K562 (cell line): ENCODE measurements around the gene ASB13. TPM values are rescaled to one million over a fixed set of nuclear protein-coding genes. Genes with fewer than 3 reads are reported as not detected.

Source experiments
- ATAC-seq: fragments of 200-7000 bp; cut with Tn5 transposase; 3 replicates; pipeline ENCODE4 v1.9.1; 2020; ENCODE audit warnings: moderate library complexity
- BruUV-seq: library from RNA; stranded (reverse); fragments of 400-500 nt; replicated peaks from 2 replicates; lab custom pipeline; 2021; lab: Mats Ljungman, UMichigan
- CTCF ChIA-PET: fragments of 300-600 bp; formaldehyde crosslinking; extraction: SDS; loops from one replicate; lab custom pipeline; 2021; ENCODE audit warnings: low intra/inter-chr PET ratio; lab: Yijun Ruan, JAX
- POLR2A ChIA-PET: fragments of 300-600, 350-650 bp; sonication (Branson Sonifier 250); formaldehyde crosslinking; extraction: SDS; loops from one replicate; lab custom pipeline; 2021; ENCODE audit warnings: antibody characterized with exemption, inconsistent platforms; lab: Yijun Ruan, JAX
- DNase-seq, 4 experiments: peaks; one replicate each; pipeline versions ENCODE4 v3.0.0 to v3.0.0-alpha.2; 2011 to 2018; ENCODE audit warnings: low spot score in 3 of 4, mixed read lengths in 3 of 4; ENCODE audit errors: extremely low read depth in 1 of 4
- FAIRE-seq: peaks from 2 replicates; lab custom pipeline; 2011; peaks lifted over from hg19 to GRCh38; lab: Jason Lieb, UNC
- H2AFZ ChIP-seq: 2 replicates; pipeline ENCODE4 v1.6.0; 2011; ENCODE audit warnings: low read depth, low read length, control low read depth, inconsistent platforms
- H3K27ac ChIP-seq: fragments of 200-600 bp; 3 replicates; pipeline ENCODE4 v1.8.0; 2011; ENCODE audit warnings: low read depth, mild to moderate bottlenecking, control low read depth, inconsistent platforms, low read length, moderate library complexity, mixed read lengths; ENCODE audit errors: extremely low read depth
- H3K27me3 ChIP-seq, 2 experiments: fragments of 300-600 bp in 1 of 2; 2 replicates in 1 of 2; 3 replicates in 1 of 2; pipeline versions ENCODE4 v1.6.0 to v1.8.0; 2011; ENCODE audit warnings: inconsistent platforms in 2 of 2, low read length in 2 of 2, mild to moderate bottlenecking in 1 of 2, mixed read lengths in 1 of 2, moderate library complexity in 1 of 2; ENCODE audit not compliant: control insufficient read depth in 2 of 2, insufficient read depth in 2 of 2
- H3K36me3 ChIP-seq: fragments of 300-600 bp; 3 replicates; pipeline ENCODE4 v1.8.0; 2011; ENCODE audit warnings: mild to moderate bottlenecking, low read length, inconsistent platforms; ENCODE audit not compliant: control insufficient read depth, insufficient read depth
- H3K4me1 ChIP-seq, 2 experiments: fragments of 200-600 bp in 1 of 2; replicated peaks in 1 of 2; 2 replicates in 1 of 2; 3 replicates in 1 of 2; pipeline versions ENCODE4 v1.5.1 to v1.8.0; 2011; ENCODE audit warnings: inconsistent platforms in 2 of 2, low read length in 2 of 2, mild to moderate bottlenecking in 1 of 2, mixed read lengths in 1 of 2, moderate library complexity in 1 of 2; ENCODE audit not compliant: control insufficient read depth in 2 of 2, insufficient read depth in 2 of 2
- H3K4me2 ChIP-seq: 2 replicates; pipeline ENCODE4 v1.6.1; 2011; ENCODE audit warnings: low read length, control low read depth, inconsistent platforms, mixed read lengths; ENCODE audit not compliant: insufficient read depth
- H3K4me3 ChIP-seq: fragments of 200-600 bp; sonication (generic), shearing (Covaris generic); 2 replicates; pipeline ENCODE4 v1.5.1; 2016; ENCODE audit warnings: control low read depth, inconsistent platforms
- H3K79me2 ChIP-seq: fragments of 200-600 bp; 3 replicates; pipeline ENCODE4 v1.8.0; 2011; ENCODE audit warnings: low read length, inconsistent platforms; ENCODE audit not compliant: control insufficient read depth, insufficient read depth
- H3K9ac ChIP-seq, 2 experiments: 2 replicates each; pipeline versions ENCODE4 v1.6.0 to v1.6.1; 2011; ENCODE audit warnings: low read depth in 2 of 2, low read length in 2 of 2, control low read depth in 1 of 2, inconsistent platforms in 1 of 2, mild to moderate bottlenecking in 1 of 2, mixed read lengths in 1 of 2; ENCODE audit not compliant: insufficient read depth in 1 of 2
- H3K9me1 ChIP-seq: one replicate; pipeline ENCODE4 v1.6.0; 2011; ENCODE audit warnings: inconsistent platforms, mild to moderate bottlenecking, low read length, moderate library complexity; ENCODE audit not compliant: control insufficient read depth, insufficient read depth
- H3K9me3 ChIP-seq: replicated peaks from 2 replicates; pipeline ENCODE4 v1.5.1; 2011; ENCODE audit warnings: low read depth, low read length, inconsistent platforms; ENCODE audit not compliant: control insufficient read depth, insufficient read depth
- H4K20me1 ChIP-seq: replicated peaks from 2 replicates; pipeline ENCODE4 v1.6.1; 2011; ENCODE audit warnings: low read length, inconsistent platforms, mixed read lengths; ENCODE audit not compliant: control insufficient read depth, insufficient read depth
- ARID1B ChIP-seq: fragments of 450-650 bp; IDR thresholded peaks from 2 replicates; pipeline ENCODE4 v1.6.1; 2016; ENCODE audit warnings: antibody characterized with exemption, mild to moderate bottlenecking, inconsistent platforms
- ATF1 ChIP-seq, 2 experiments: fragments of 450-650 bp in 1 of 2; IDR thresholded peaks; 2 replicates each; pipeline ENCODE4 v1.6.1; 2016; ENCODE audit warnings: missing compliant biosample characterization in 1 of 2, missing genetic modification characterization in 1 of 2
- CTBP1 ChIP-seq: fragments of 450-650 bp; IDR thresholded peaks from 2 replicates; pipeline ENCODE4 v1.6.1; 2016; ENCODE audit warnings: borderline replicate concordance
- FOXA3 ChIP-seq, 2 experiments: fragments of 450-650 bp in 1 of 2; sonication (generic) in 1 of 2; formaldehyde crosslinking; IDR thresholded peaks in 1 of 2; conservative IDR thresholded peaks in 1 of 2; 2 replicates each; pipeline versions ENCODE4 v1.4.0 to v1.8.0; 2020 to 2022; ENCODE audit warnings: mild to moderate bottlenecking in 2 of 2, missing genetic modification reagents in 1 of 2
- LEF1 ChIP-seq: fragments of 450-650 bp; IDR thresholded peaks from 2 replicates; pipeline ENCODE4 v1.6.1; 2016; ENCODE audit warnings: mild to moderate bottlenecking
- MEF2D ChIP-seq: conservative IDR thresholded peaks from 2 replicates; pipeline ENCODE4 v1.6.1; 2016; ENCODE audit warnings: low read depth, missing genetic modification characterization, missing compliant biosample characterization
- MYC ChIP-seq, 2 experiments: fragments of 250-450 bp in 1 of 2; sonication (Bioruptor Pico) in 1 of 2; IDR thresholded peaks; 2 replicates each; pipeline versions ENCODE4 v1.5.1 to v1.6.1; 2012 to 2021; ENCODE audit warnings: low read depth in 2 of 2, borderline replicate concordance in 1 of 2, improper control_type of control experiment in 1 of 2, low read length in 1 of 2, mild to moderate bottlenecking in 1 of 2, moderate library complexity in 1 of 2
- NBN ChIP-seq: fragments of 450-650 bp; IDR thresholded peaks from 2 replicates; pipeline ENCODE4 v1.6.1; 2016; ENCODE audit warnings: low read depth, mild to moderate bottlenecking
- NELFE ChIP-seq: IDR thresholded peaks from 2 replicates; pipeline ENCODE4 v1.6.1; 2011; ENCODE audit warnings: mild to moderate bottlenecking; ENCODE audit not compliant: insufficient read depth, insufficient read length
- RB1 ChIP-seq: fragments of 450-650 bp; IDR thresholded peaks from 2 replicates; pipeline ENCODE4 v1.6.1; 2017; ENCODE audit warnings: low read depth, mild to moderate bottlenecking
- RCOR1 ChIP-seq, 2 experiments: IDR thresholded peaks; 2 replicates each; pipeline ENCODE4 v1.6.1; 2012; ENCODE audit warnings: low read depth in 2 of 2, low read length in 2 of 2, borderline replicate concordance in 1 of 2, improper control_type of control experiment in 1 of 2
- XRCC4 ChIP-seq: IDR thresholded peaks from one replicate; pipeline ENCODE4 v1.6.1; 2011; ENCODE audit not compliant: insufficient read depth, insufficient read length; ENCODE audit errors: extremely low read depth
- ZNF274 ChIP-seq: IDR thresholded peaks from 2 replicates; pipeline ENCODE4 v1.6.1; 2011; ENCODE audit warnings: low read depth, mild to moderate bottlenecking, low read length, moderate library complexity, borderline replicate concordance
- ZNF507 ChIP-seq: conservative IDR thresholded peaks from 2 replicates; pipeline ENCODE4 v1.6.1; 2017; ENCODE audit warnings: missing genetic modification characterization, missing compliant biosample characterization
- ZNF699 ChIP-seq: fragments of 250-450 bp; sonication (Bioruptor Pico); IDR thresholded peaks from 2 replicates; pipeline ENCODE4 v1.8.0; 2021; ENCODE audit warnings: mild to moderate bottlenecking, moderate library complexity; ENCODE audit not compliant: insufficient replicate concordance
- whole genome bisulfite sequencing: fragments of 100-300 bp; shearing (Covaris generic); methylation state at CpG from one replicate; pipeline ENCODE4 v1.1.6; 2016; ENCODE audit warnings: low coverage, mixed read lengths; ENCODE audit not compliant: insufficient coverage; ENCODE audit errors: missing lambda C conversion rate; 5-methylcytosine and 5-hydroxymethylcytosine counted together
- in situ Hi-C: fragments of 300-500 bp; cut with MboI; formaldehyde crosslinking; loops from 4 replicates; pipeline ENCODE4 v1.15.0; 2018; ENCODE audit warnings: inconsistent platforms, mixed read lengths
- intact Hi-C: fragments of 100-400 bp; cut with micrococcal nuclease; formaldehyde crosslinking; loops from 2 replicates; pipeline ENCODE4 v1.14.2; 2022
- polyA plus RNA-seq, 8 experiments: library from polyadenylated mRNA; depleted of rRNA in 4 of 8; stranded (reverse) in 5 of 8; unstranded in 3 of 8; fragments of >200 nt; fragmentation: Nextera tagmentation in 2 of 8; fragmentation: Illumina TruSeq in 1 of 8; extraction: Ambion mirVana in 2 of 8; extraction: Trizol in 1 of 8; gene quantifications; 2 replicates each; pipeline versions ENCODE4 v1.2.1 to v1.2.3, GENCODE V29; 2011 to 2014; ENCODE audit warnings: inconsistent platforms in 1 of 8, missing spikeins in 1 of 8
- total RNA-seq, 7 experiments: library from RNA; depleted of rRNA in 6 of 7; stranded (reverse); fragments of >200 nt in 6 of 7; fragmentation: Illumina TruSeq in 2 of 7; extraction: Trizol in 2 of 7; gene quantifications; 2 replicates each; pipeline versions ENCODE4 v1.2.1 to v1.2.3, GENCODE V29; 2011 to 2021; ENCODE audit warnings: low replicate concordance in 1 of 7

ASB13 gene
- total and polyA plus RNA-seq, 9 of the 15 experiments (the other 6 are each of a cell fraction or from before 2014, with no cell fraction given) = 5.2 to 28.8 (median 16.9) TPM

- DNase-seq (no peak), FAIRE-seq (no peak), ATAC-seq (no peak)
- ChIA-PET POLR2A (interaction anchor here (1.1 to 2.1 kb wide), 3 partner anchors 153 to 170 kb away, joined by 3 to 5 read pairs (median 4); no protein-coding TSS in a partner anchor), CTCF (no interaction called here)
- H3K4me2 ChIP-seq = no peak overlapping the region
- WGBS = 83% methylated on average over 4 of the region's 26 CpGs
- in situ Hi-C loops = no loop called here
- H3K9ac ChIP-seq = peak overlapping the region in 1 of 2 experiments; percentile 4; a peak in 2 of 4 replicates
- peaks cover 0 to 8% of the 10 kb centered on the region in 2 experiments; a peak in 2 of 5 replicates for H3K4me1 ChIP-seq
- TF ChIP-seq MEF2D (tag) (no peak), ZNF507 (tag) (no peak), NELFE (no peak)
- TF ChIP-seq, all 486 proteins: peak for 0
- intact Hi-C loops = no loop called here
- no peak overlapping the region for H3K27ac ChIP-seq
- no TSS peak for BruUV-seq
- no peaks in the 10 kb centered on the region for H3K9me1 ChIP-seq
- no peaks in the 10 kb centered on the region for H3K9me3 ChIP-seq
- H3K36me3 ChIP-seq = no peaks in the 10 kb centered on the region
- no peaks in the 10 kb centered on the region for H3K79me2 ChIP-seq
- H2AFZ ChIP-seq = no peak overlapping the region
- no peaks in the 10 kb centered on the region for H3K27me3 ChIP-seq
- H3K4me3 ChIP-seq = no peak overlapping the region
- no peaks in the 10 kb centered on the region for H4K20me1 ChIP-seq
Measured at GRCh38 chr10:5616046-5616445, 50.3 kb downstream of the ASB13 start.

- DNase-seq (no peak), ATAC-seq (no peak), FAIRE-seq (peak; percentile 71)
- Histone ChIP-seq H3K4me1 (peaks cover 0 to 5% of the 10 kb centered on the region in 2 experiments; a peak in 2 of 5 replicates), H3K9me1 (no peaks in the 10 kb centered on the region), H3K4me3 (no peak overlapping the region), H3K36me3 (no peaks in the 10 kb centered on the region), H3K9me3 (no peaks in the 10 kb centered on the region), H4K20me1 (no peaks in the 10 kb centered on the region), H3K4me2 (no peak overlapping the region), H2AFZ (0 out of 2 replicates have a peak overlapping the region, but pooled peaks have one; percentile 23), H3K27ac (no peak overlapping the region), H3K79me2 (no peaks in the 10 kb centered on the region), H3K9ac (no peak overlapping the region), H3K27me3 (no peaks in the 10 kb centered on the region)
- CTCF ChIA-PET = no interaction called here
- no TSS peak for BruUV-seq
- intact Hi-C loops = no loop called here
- in situ Hi-C loops = no loop called here
- WGBS = 44% methylated on average over 7 of the region's 7 CpGs
- POLR2A ChIA-PET = interaction anchor here (1.1 to 2.1 kb wide), 3 partner anchors 11 to 169 kb away, joined by 4 to 5 read pairs (median 4); no protein-coding TSS in a partner anchor
- TF ChIP-seq ATF1 (CRISPR knock-in tag; IDR thresholded peaks at IDR 0.05) (no peak), ATF1 (tag; IDR thresholded peaks at IDR 0.05) (0 out of 2 replicates have a peak, but pooled peaks have one; percentile 22), CTBP1 (peak; percentile 86), RCOR1 (IDR thresholded peaks at IDR 0.05; ENCODE audit: borderline replicate concordance in 1 of 2, low read depth in 2 of 2, low read length in 2 of 2) (0 out of 4 replicates have a peak, but pooled peaks of 1 of the 2 experiments have one; percentile 35), RB1 (no peak), FOXA3 (CRISPR knock-in tag; conservative IDR thresholded peaks at IDR 0.05 in 1 of 2, IDR thresholded peaks at IDR 0.05 in 1 of 2) (peak; percentile 26 to 76; a peak in 2 of 4 replicates), NBN (no peak), ZNF699 (no peak), MYC (IDR thresholded peaks at IDR 0.05; ENCODE audit: low read depth, low read length) (no peak), MYC (CRISPR knock-in tag; IDR thresholded peaks at IDR 0.05; ENCODE audit: borderline replicate concordance, low read depth) (no peak), ARID1B (peak; percentile 32), LEF1 (no peak), XRCC4 (no peak), ZNF274 (no peak)
Measured at GRCh38 chr10:5615316-5615715, 51.1 kb downstream of the ASB13 start.
